CD4-positive, alpha-beta T cell treated with Interleukin-6 for 4 hours (primary cell): Measurements from ENCODE around the gene CCAR1.
"Not testable (repeated sequence)": the region's sequence is repeated elsewhere in the genome, so short reads cannot be mapped to it uniquely, and the experiment has no call there.

Experiments
- DNase-seq: peaks from one replicate; pipeline ENCODE4 v3.0.0-alpha.2; 2020; ENCODE audit warnings: mixed read lengths

Gene CCAR1, protein sequence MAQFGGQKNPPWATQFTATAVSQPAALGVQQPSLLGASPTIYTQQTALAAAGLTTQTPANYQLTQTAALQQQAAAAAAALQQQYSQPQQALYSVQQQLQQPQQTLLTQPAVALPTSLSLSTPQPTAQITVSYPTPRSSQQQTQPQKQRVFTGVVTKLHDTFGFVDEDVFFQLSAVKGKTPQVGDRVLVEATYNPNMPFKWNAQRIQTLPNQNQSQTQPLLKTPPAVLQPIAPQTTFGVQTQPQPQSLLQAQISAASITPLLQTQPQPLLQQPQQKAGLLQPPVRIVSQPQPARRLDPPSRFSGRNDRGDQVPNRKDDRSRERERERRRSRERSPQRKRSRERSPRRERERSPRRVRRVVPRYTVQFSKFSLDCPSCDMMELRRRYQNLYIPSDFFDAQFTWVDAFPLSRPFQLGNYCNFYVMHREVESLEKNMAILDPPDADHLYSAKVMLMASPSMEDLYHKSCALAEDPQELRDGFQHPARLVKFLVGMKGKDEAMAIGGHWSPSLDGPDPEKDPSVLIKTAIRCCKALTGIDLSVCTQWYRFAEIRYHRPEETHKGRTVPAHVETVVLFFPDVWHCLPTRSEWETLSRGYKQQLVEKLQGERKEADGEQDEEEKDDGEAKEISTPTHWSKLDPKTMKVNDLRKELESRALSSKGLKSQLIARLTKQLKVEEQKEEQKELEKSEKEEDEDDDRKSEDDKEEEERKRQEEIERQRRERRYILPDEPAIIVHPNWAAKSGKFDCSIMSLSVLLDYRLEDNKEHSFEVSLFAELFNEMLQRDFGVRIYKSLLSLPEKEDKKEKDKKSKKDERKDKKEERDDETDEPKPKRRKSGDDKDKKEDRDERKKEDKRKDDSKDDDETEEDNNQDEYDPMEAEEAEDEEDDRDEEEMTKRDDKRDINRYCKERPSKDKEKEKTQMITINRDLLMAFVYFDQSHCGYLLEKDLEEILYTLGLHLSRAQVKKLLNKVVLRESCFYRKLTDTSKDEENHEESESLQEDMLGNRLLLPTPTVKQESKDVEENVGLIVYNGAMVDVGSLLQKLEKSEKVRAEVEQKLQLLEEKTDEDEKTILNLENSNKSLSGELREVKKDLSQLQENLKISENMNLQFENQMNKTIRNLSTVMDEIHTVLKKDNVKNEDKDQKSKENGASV

DNA sequence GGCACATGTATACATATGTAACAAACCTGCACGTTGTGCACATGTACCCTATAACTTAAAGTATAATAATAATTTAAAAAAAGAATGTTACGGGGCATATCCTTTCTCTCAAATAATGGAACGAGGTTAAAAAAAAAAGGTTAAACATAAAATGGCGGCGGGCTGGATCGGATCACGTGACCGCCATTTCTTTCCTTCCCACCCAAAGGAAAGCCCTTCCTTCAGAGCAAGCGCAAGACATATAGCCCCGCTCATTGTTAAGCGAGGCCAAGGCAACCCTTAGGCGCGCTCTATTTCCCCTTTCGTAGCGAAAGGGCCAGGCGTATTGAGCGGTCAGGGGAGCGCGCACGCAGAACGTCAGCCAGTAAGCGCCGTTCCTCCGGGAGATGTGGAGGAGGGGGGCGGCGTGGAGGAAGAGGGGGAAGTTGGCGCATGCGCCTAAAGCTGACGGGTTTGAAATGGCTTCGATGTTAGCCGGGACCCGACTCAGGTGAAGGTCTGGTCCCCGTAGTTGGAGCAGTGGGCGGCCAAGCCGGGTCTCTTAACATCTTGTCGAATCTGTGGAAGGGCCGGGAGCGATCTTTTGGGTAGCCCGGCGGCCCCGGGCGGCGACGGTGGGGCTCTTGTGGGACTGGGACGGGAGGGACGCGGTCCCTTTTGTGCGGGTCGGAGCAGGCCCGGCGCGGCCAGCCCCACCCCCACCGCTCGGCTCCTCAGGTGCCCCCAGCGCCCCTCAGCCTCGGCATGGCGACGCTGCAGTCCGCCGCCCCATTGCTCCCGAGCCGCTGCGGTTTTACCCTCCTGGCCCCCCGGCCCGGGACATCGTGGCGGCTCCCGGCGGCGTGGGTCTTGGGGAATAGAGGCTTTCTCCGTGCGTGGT, at the start of gene CCAR1:
CCAR1 (plus strand) TSS at position 447 of the 880 bp plus-strand sequence. CDS start 1,266 bp downstream, outside the sequence.
- DNase-seq: peak; percentile 98

DNA sequence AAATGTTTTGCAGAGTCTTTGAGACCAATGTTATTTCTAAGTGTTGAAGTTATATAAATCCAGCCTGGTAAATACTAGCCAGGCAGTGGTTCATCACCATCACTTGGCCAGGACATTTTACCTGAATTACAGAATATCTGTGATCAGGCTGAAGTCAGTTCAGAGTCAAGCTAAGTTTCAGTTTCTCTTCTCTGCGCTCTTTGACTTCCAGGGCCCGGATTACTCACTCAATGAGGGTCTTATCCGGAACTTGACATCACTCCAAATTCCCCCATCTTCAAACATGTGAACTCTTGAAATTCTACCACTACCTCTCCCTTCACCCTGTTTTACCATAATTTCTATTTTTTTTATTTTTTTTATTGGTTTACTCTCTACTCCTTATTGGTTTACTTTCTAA, 36.6 kb upstream of the CCAR1 start:
- DNase-seq: no peak

- DNase-seq: no peak
Observed at GRCh38 chr10:68696018-68696417, 25.0 kb upstream of the CCAR1 start.

GRCh38 chr10:68697106-68697505, 23.9 kb upstream of the CCAR1 start:
- no peak for DNase-seq

DNA sequence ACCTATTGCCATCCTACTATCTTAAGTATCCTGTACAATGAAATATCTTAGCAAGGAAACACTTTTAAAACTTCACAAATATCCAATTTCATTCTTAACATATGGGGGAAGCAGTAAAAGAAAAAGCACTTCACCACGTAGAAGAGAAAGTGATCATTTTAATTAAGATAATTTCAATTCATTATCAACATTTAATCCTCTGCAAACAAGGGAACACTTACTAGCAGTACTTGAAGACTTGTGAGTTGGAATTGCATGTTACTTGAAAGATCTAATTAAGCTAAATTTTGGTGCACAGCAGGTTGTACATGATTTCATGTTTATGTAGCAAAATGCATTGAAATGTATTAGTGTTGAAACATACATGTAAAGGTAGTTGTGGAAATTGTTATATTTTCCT, 20.8 kb upstream of the CCAR1 start:
- DNase-seq: no peak

GRCh38 chr10:68705548-68705947, 15.5 kb upstream of the CCAR1 start:
- no peak for DNase-seq

- not testable (repeated sequence) for DNase-seq
Observed at GRCh38 chr10:68708987-68709386, 12.1 kb upstream of the CCAR1 start.

- DNase-seq: not testable (repeated sequence)
Observed at GRCh38 chr10:68713065-68713464, 8.0 kb upstream of the CCAR1 start.

DNA sequence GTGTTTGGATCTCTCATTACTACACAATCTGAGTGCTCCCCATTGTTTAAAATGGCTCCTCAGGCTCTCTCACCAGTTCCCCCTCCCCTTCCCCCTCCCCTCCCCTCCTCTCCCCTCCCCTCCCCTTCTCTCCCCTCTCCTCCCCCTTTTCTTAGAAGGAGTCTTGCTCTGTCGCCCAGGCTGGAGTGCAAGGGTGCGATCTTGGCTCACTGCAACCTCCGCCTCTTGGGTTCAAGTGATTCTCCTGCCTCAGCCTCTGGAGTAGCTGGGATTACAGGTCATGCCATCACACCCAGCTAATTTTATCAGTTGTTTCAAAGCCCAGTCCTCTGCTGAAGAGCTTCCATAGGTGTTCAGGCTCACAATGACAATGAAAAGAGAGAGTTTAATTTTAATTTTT, 3.6 kb upstream of the CCAR1 start:
- DNase-seq: no peak

DNA sequence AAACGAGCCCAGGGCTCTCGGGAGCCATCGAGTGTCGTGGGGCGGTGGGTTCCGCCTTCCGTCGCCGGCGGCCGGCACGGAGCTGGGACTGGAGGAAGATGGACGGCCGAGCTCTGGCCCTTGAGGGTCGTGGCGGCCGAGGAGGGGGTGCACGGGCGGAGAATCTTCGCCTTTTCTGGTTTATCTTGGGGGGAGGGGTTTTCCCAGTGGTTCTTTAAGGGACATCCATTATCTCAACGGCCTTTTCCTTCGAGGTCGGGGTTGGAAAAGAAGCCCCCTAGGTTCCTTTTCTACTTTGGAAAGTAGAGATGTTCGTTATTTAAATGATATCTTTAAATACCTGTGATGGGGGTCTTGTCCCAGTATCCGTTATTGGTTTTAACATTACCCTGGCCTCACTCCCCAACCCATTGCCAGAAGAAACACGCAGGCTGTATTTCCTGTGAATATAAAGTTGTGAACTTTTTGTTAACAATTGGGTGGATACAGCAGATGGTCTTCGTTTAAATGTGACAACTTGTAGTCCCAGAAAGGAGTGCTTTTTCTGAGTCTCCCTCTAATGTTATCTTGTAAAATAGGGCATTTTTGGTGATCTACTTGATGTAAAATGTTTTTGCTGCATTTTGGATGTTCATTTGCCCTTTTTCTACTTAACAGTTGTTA, 765 bp downstream of the CCAR1 start:
- DNase-seq: no peak

DNA sequence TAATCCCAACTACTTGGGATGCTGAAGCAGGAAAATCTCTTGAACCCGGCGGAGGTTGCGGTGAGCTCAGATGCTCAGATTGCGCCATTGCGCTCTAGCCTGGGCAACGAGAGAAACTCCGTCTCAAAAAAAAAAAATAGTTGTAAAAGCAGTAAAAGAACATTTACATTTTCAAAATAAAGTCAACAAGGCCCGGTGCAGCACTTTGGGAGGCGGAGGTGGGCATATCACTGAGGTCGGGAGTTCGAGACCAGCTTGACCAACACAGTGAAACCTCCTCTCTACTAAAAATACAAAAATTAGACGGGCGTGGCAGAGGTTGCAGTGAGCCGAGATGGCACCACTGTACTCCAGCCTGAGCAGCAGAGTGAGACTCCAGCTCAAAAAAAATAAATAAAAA, 4.0 kb downstream of the CCAR1 start:
- DNase-seq: no peak

DNA sequence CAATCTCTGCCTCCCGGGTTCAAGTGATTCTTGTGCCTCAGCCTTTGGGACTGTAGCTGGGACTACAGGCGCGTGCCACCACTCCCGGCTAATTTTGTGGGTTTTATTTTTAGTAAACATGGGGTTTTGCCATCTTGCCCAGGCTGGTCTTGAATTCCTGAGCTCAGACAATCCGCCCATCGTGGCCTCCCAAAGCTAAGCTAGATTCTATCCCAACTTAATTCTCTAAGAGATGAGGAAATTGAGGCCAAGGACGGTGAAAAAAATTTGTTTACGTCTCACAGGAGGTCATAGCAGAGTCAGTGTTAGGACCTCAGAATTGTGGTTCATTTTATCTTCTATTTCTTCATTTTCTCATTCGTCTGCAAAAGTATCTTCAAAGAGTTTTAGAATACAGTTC, 6.1 kb downstream of the CCAR1 start:
- no peak for DNase-seq

DNA sequence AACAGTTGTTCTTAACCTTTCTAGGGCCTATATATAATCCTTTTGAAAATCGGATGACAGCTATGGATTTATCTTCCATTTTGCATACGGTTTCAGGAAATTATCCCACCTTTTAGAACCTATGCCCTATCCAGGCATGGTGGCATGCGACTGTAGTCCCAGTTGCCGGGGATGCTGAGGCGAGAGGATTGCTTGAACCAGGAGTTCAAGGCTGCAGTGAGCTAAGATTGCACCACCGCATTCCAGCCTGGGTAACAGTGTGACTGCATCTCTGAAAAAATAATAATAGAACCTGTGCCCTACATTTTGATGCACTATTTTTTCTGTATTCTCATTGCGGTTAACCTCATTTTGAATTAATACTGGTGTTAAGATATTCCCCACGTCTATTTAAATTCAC, 11.6 kb downstream of the CCAR1 start:
- no peak for DNase-seq

DNA sequence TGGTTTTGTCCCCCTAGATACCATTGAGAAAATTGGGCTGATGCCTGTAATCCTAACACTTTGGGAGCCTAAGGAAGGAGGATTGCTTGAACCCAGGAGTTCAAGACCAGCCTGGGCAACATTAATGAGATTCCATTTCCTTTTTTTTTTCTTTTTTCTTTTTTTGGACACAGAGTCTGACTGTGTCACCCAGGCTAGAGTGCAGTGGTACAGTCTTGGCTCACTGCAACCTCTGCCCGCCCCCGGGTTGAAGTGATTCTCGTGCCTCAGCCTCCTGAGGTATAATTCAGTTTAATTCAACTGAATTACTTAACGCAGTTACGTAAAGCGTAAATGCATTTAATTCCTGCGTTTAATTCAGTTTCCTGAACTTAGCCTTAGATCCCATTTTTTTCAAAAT, 13.3 kb downstream of the CCAR1 start:
- no peak for DNase-seq

DNA sequence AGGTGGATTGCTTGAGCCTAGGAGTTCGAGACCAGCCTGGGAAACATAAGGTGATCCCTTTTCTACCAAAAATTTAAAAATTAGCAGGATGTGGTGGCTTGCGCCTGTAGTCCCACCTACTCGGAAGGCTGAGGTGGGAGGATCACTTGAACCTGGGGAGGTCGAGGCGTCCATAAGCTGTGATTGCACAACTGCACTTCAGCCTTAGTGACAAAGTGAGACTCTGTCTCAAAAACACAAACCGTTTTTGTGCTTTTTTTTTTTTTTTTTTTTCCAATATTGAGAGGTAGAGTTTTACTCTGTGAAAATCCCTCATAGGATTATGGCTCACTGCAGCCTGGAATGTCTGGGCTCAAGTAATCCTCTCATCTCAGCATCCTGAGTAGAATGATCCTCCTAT, 14.1 kb downstream of the CCAR1 start:
- DNase-seq: no peak

DNA sequence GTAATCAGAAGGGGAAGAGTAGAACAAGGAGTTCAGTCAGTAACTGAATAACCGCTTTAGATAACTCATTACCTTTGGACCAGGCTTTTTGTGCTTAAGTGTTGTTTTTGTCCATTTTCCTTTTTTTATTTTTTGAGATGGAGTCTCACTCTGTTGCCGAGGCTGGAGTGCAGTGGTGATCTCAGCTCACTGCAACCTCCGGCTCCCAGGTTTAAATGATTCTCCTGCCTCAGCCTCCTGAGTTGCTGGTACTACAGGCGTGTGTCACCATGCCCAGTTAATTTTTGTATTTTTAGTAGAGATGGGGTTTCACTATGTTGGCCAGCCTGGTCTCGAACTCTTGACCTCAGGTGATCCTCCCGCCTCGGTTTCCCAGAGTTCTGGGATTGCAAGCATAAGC, 14.7 kb downstream of the CCAR1 start:
- DNase-seq: not testable (repeated sequence)

- not testable (repeated sequence) for DNase-seq
Observed at GRCh38 chr10:68740676-68741075, 19.6 kb downstream of the CCAR1 start.

DNA sequence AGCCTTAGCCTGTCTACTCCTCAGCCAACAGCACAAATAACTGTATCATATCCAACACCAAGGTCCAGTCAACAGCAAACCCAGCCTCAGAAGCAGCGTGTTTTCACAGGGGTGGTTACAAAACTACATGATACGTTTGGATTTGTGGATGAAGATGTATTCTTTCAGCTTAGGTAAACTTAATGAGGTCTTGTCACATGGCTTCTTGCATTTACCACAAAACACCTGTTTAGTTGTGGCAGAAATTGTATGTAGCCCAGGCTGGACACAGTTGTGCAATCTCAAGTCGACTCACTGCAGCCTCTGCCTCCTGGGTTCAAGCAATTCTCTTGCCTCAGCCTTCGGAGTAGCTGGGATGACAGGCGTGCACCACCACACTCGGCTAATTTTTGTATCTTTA, 21.4 kb downstream of the CCAR1 start:
- DNase-seq: no peak

GRCh38 chr10:68752711-68753350, 31.8 kb downstream of the CCAR1 start:
- DNase-seq: no peak

DNA sequence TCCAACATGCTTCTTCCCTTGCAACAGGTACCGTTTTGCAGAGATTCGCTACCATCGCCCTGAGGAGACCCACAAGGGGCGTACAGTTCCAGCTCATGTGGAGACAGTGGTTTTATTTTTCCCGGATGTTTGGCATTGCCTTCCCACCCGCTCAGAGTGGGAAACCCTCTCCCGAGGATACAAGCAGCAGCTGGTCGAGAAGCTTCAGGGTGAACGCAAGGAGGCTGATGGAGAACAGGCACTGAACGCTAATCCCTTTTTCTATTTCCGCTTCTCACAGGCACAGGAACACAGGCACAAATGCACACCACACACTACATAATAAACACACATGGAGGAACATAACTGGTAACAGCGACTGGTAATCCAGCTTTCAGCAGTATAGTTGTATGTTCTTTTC, 35.2 kb downstream of the CCAR1 start:
- no peak for DNase-seq

DNA sequence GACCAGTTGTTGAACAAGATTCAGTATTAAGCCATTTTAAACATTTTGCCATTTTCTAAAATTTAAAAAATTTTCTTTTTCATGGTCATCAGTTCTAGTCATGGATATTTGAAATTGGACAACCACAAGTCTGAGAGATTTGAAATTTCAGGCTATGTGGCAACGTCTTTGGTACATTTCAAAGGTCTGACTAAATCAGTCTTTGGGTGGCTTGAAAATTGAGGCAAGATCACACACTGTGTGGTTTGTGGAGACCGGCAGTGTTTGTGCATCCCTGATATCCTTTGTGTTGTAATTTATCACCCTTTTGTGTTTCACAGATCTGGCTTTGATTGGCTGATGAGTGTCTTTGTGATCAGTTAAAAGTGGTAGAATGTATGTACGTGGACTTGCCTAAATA, 35.7 kb downstream of the CCAR1 start:
- no peak for DNase-seq
